HCT116 (cell line): ENCODE results near the gene IGLL1. TPM values are rescaled to one million over a fixed set of nuclear protein-coding genes. Genes with fewer than 3 reads are reported as not detected.
"Not testable (repeated sequence)": the region's sequence is repeated elsewhere in the genome, so short reads cannot be mapped to it uniquely, and the experiment has no call there.

Experiments used
- ATAC-seq: fragments of 200-7000 bp; cut with Tn5 transposase; 2 replicates; pipeline ENCODE4 v1.9.1; 2020; ENCODE audit warnings: mild to moderate bottlenecking, moderate library complexity
- BruUV-seq: library from RNA; stranded (reverse); fragments of 400-500 nt; replicated peaks from 2 replicates; lab custom pipeline; 2021; lab: Mats Ljungman, UMichigan
- CTCF ChIA-PET: fragments of 300-600 bp; sonication (Branson Sonifier 250); formaldehyde crosslinking; loops from one replicate; lab custom pipeline; 2021; ENCODE audit warnings: antibody characterized with exemption; lab: Charles Lee
- POLR2A ChIA-PET: fragments of 300-600, 350-600 bp; sonication (Branson Sonifier 250); formaldehyde crosslinking; loops from one replicate; lab custom pipeline; 2021; ENCODE audit warnings: antibody characterized with exemption; lab: Charles Lee
- RAD21 ChIA-PET, 2 experiments: fragments of 300-600 bp; sonication (Branson Sonifier 250); formaldehyde crosslinking; loops; one replicate each; lab custom pipeline; 2023; ENCODE audit warnings: low total read pairs in 2 of 2; ENCODE audit not compliant: uncharacterized antibody in 2 of 2, unreplicated experiment in 2 of 2, low non-redundant PET in 1 of 2; lab: Charles Lee
- DNase-seq: peaks from one replicate; pipeline ENCODE4 v3.0.0-alpha.2; 2010; ENCODE audit warnings: low read depth, low spot score
- H2AFZ ChIP-seq: fragments of 200-600 bp; shearing (Covaris generic), sonication (generic); 2 replicates; pipeline ENCODE4 v1.6.1; 2017; ENCODE audit warnings: low read depth, mixed run types, mixed read lengths, antibody characterized with exemption, low read length; ENCODE audit not compliant: poor library complexity, severe bottlenecking
- H3K27ac ChIP-seq: 2 replicates; pipeline ENCODE4 v1.5.1; 2012; ENCODE audit warnings: low read depth, low read length
- H3K27me3 ChIP-seq: fragments of 200-600 bp; sonication (generic); 2 replicates; pipeline ENCODE4 v1.6.1; 2016; ENCODE audit warnings: mixed run types, low read length, mixed read lengths; ENCODE audit not compliant: insufficient read depth
- H3K36me3 ChIP-seq, 2 experiments: fragments of 200-500 bp in 1 of 2; fragments of 200-600 bp in 1 of 2; sonication (Bioruptor generic) in 1 of 2; sonication (generic) in 1 of 2; 2 replicates each; pipeline versions ENCODE4 v1.5.1 to v1.6.1; 2014 to 2016; ENCODE audit warnings: low read length in 2 of 2, inconsistent platforms in 1 of 2, mixed read lengths in 1 of 2, mixed run types in 1 of 2; ENCODE audit not compliant: insufficient read depth in 2 of 2, control insufficient read depth in 1 of 2
- H3K4me1 ChIP-seq, 2 experiments: fragments of 200-600 bp in 1 of 2; sonication (generic) in 1 of 2; 2 replicates each; pipeline versions ENCODE4 v1.5.1 to v1.6.1; 2012 to 2017; ENCODE audit warnings: low read length in 2 of 2, inconsistent platforms in 1 of 2, mild to moderate bottlenecking in 1 of 2, mixed read lengths in 1 of 2, mixed run types in 1 of 2, moderate library complexity in 1 of 2; ENCODE audit not compliant: insufficient read depth in 2 of 2, control insufficient read depth in 1 of 2
- H3K4me2 ChIP-seq: fragments of 200-600 bp; sonication (generic); 2 replicates; pipeline ENCODE4 v1.6.1; 2017; ENCODE audit warnings: mixed run types, low read length, mixed read lengths
- H3K4me3 ChIP-seq, 2 experiments: fragments of 200-600 bp in 1 of 2; sonication (generic) in 1 of 2; replicated peaks in 1 of 2; 2 replicates each; pipeline ENCODE4 v1.5.1; 2011 to 2016; ENCODE audit warnings: low read length in 2 of 2, control low read depth in 1 of 2, low read depth in 1 of 2, mild to moderate bottlenecking in 1 of 2, mixed read lengths in 1 of 2, mixed run types in 1 of 2
- H3K79me2 ChIP-seq: fragments of 200-600 bp; sonication (generic); 2 replicates; pipeline ENCODE4 v1.6.1; 2017; ENCODE audit warnings: mild to moderate bottlenecking, mixed run types, low read length, moderate library complexity, mixed read lengths; ENCODE audit not compliant: insufficient read depth
- H3K9ac ChIP-seq: fragments of 200-600 bp; sonication (generic); 2 replicates; pipeline ENCODE4 v1.6.1; 2016; ENCODE audit warnings: low read length, mixed read lengths
- H3K9me2 ChIP-seq: fragments of 200-600 bp; sonication (generic), shearing (Covaris generic); 2 replicates; pipeline ENCODE4 v1.6.1; 2017; ENCODE audit warnings: mixed run types, mild to moderate bottlenecking, moderate library complexity; ENCODE audit not compliant: insufficient read depth
- H3K9me3 ChIP-seq, 2 experiments: fragments of 200-500 bp in 1 of 2; fragments of 200-600 bp in 1 of 2; sonication (Bioruptor generic) in 1 of 2; sonication (generic) in 1 of 2; 2 replicates each; pipeline ENCODE4 v1.6.1; 2014 to 2017; ENCODE audit warnings: low read length in 2 of 2, mixed read lengths in 2 of 2, inconsistent platforms in 1 of 2, low read depth in 1 of 2, mild to moderate bottlenecking in 1 of 2, mixed run types in 1 of 2, moderate library complexity in 1 of 2; ENCODE audit not compliant: control insufficient read depth in 1 of 2, insufficient read depth in 1 of 2
- H4K20me1 ChIP-seq: fragments of 200-600 bp; sonication (generic), shearing (Covaris generic); 2 replicates; pipeline ENCODE4 v1.6.1; 2017; ENCODE audit warnings: mixed run types, mild to moderate bottlenecking, moderate library complexity; ENCODE audit not compliant: insufficient read depth
- CEBPB ChIP-seq: IDR thresholded peaks from 2 replicates; pipeline ENCODE4 v1.6.1; 2012; ENCODE audit warnings: low read depth
- CTCF ChIP-seq, 3 experiments: fragments of 200-600 bp in 1 of 3; sonication (generic) in 1 of 3; IDR thresholded peaks in 2 of 3; conservative IDR thresholded peaks in 1 of 3; 2 replicates each; pipeline ENCODE4 v1.5.1; 2012 to 2017; ENCODE audit warnings: low read depth in 2 of 3, low read length in 2 of 3, antibody characterized with exemption in 1 of 3, borderline replicate concordance in 1 of 3, control low read depth in 1 of 3, mild to moderate bottlenecking in 1 of 3, mixed read lengths in 1 of 3, mixed run types in 1 of 3, moderate library complexity in 1 of 3; ENCODE audit not compliant: insufficient read depth in 1 of 3
- ELF1 ChIP-seq: IDR thresholded peaks from 2 replicates; pipeline ENCODE4 v1.6.1; 2012; ENCODE audit warnings: low read depth, borderline replicate concordance
- EZH2phosphoT487 ChIP-seq: fragments of 200-600 bp; IDR thresholded peaks from 2 replicates; pipeline ENCODE4 v1.6.1; 2018; ENCODE audit warnings: antibody characterized with exemption, borderline replicate concordance
- POLR2A ChIP-seq: IDR thresholded peaks from 2 replicates; pipeline ENCODE4 v1.7.0; 2011; ENCODE audit warnings: borderline replicate concordance; ENCODE audit not compliant: insufficient read depth, insufficient read length; ENCODE audit errors: extremely low read depth
- POLR2AphosphoS5 ChIP-seq: IDR thresholded peaks from 2 replicates; pipeline ENCODE4 v1.6.1; 2011; ENCODE audit warnings: mild to moderate bottlenecking, low read depth, low read length, moderate library complexity
- REST ChIP-seq: IDR thresholded peaks from 2 replicates; pipeline ENCODE4 v1.6.1; 2012; ENCODE audit warnings: low read depth
- SIN3A ChIP-seq: IDR thresholded peaks from 2 replicates; pipeline ENCODE4 v1.6.1; 2012; ENCODE audit warnings: low read depth
- SRF ChIP-seq: IDR thresholded peaks from 2 replicates; pipeline ENCODE4 v1.6.1; 2012; ENCODE audit warnings: low read depth
- TCF7L2 ChIP-seq: IDR thresholded peaks from 2 replicates; pipeline ENCODE4 v1.7.0; 2011; ENCODE audit warnings: borderline replicate concordance, inconsistent platforms; ENCODE audit not compliant: insufficient read depth, insufficient read length; ENCODE audit errors: extremely low read depth
- ZBTB33 ChIP-seq: IDR thresholded peaks from 2 replicates; pipeline ENCODE4 v1.6.1; 2011; ENCODE audit warnings: mild to moderate bottlenecking, low read length, moderate library complexity; ENCODE audit not compliant: insufficient replicate concordance; ENCODE audit errors: extremely low read depth
- ZFX ChIP-seq: fragments of 450-650 bp; IDR thresholded peaks from 2 replicates; pipeline ENCODE4 v1.6.1; 2017
- ZNF274 ChIP-seq: fragments of 200-500 bp; sonication (Bioruptor generic); IDR thresholded peaks from 2 replicates; pipeline ENCODE4 v1.6.1; 2014; ENCODE audit warnings: mild to moderate bottlenecking, low read depth, low read length, inconsistent platforms
- intact Hi-C: fragments of 100-400 bp; cut with micrococcal nuclease; formaldehyde crosslinking; loops from 2 replicates; pipeline ENCODE4 v1.10.0; 2022
- total RNA-seq: library from RNA; stranded (reverse); gene quantifications from one replicate; pipeline ENCODE4 v1.2.1, GENCODE V29; 2021; ENCODE audit not compliant: unreplicated experiment

The IGLL1 gene
- total RNA-seq, 1 experiment from 2014 or later: not detected

- H3K27ac ChIP-seq, intact Hi-C loops, H3K79me2 ChIP-seq, DNase-seq, H3K36me3 ChIP-seq, H3K9ac ChIP-seq, CTCF ChIA-PET, ATAC-seq, H3K4me2 ChIP-seq, H2AFZ ChIP-seq, H3K4me3 ChIP-seq, H4K20me1 ChIP-seq, RAD21 ChIA-PET, H3K27me3 ChIP-seq, H3K9me2 ChIP-seq, H3K9me3 ChIP-seq, BruUV-seq, H3K4me1 ChIP-seq, POLR2A ChIA-PET: not testable (repeated sequence)
These were observed 32.7 kb downstream of the IGLL1 start for GRCh38 chr22:23547382-23547781.

- intact Hi-C loops: loop anchor here (5.0 kb wide), 2 partner anchors 302 to 412 kb away; no protein-coding TSS in a partner anchor
- no peaks in the 10 kb centered on the region for H3K9me3 ChIP-seq
- H3K27ac ChIP-seq: no peak overlapping the region
- H3K9ac ChIP-seq: no peak overlapping the region
- H3K9me2 ChIP-seq: no peaks in the 10 kb centered on the region
- no peaks in the 10 kb centered on the region for H3K4me1 ChIP-seq
- ChIA-PET CTCF (no interaction called here), POLR2A (interaction anchor here (1.0 kb wide), 1 partner anchor 313 kb away, joined by 6 read pairs; the partner anchor contains the start of gene SLC2A11), RAD21 (no interaction called here)
- H2AFZ ChIP-seq: no peak overlapping the region
- no TSS peak for BruUV-seq
- no peak overlapping the region for H3K4me3 ChIP-seq
- H3K36me3 ChIP-seq: no peaks in the 10 kb centered on the region
- H3K4me2 ChIP-seq: no peak overlapping the region
- ATAC-seq (no peak), DNase-seq (no peak)
- no peaks in the 10 kb centered on the region for H3K79me2 ChIP-seq
- H3K27me3 ChIP-seq: no peaks in the 10 kb centered on the region
- no peaks in the 10 kb centered on the region for H4K20me1 ChIP-seq
- TF ChIP-seq ZFX (no peak), CEBPB (no peak), SRF (no peak), ELF1 (no peak), TCF7L2 (no peak), CTCF (IDR thresholded peaks at IDR 0.05 in 2 of 3, conservative IDR thresholded peaks at IDR 0.05 in 1 of 3; ENCODE audit: borderline replicate concordance in 1 of 3, insufficient read depth in 1 of 3, low read depth in 2 of 3, low read length in 2 of 3) (no peak), ZNF274 (no peak), EZH2phosphoT487 (no peak), POLR2A (no peak), ZBTB33 (no peak), POLR2AphosphoS5 (no peak), REST (no peak), SIN3A (no peak)
These were observed 35.2 kb downstream of the IGLL1 start for GRCh38 chr22:23544852-23545251.
